Psoas muscle (tissue), 8 donors: ENCODE data around the gene CHIC2. TPM values are rescaled to one million over a fixed set of nuclear protein-coding genes. Genes with fewer than 3 reads are reported as not detected.
"Not testable (repeated sequence)": the region's sequence is repeated elsewhere in the genome, so short reads cannot be mapped to it uniquely, and the experiment has no call there.

Experiments
- ATAC-seq, 4 donors: fragments of 200-7000 bp; cut with Tn5 transposase; one replicate each; pipeline ENCODE4 v1.9.1; 2020; ENCODE audit warnings: moderate library complexity in 3 of 4, mild to moderate bottlenecking in 2 of 4
- DNase-seq, 2 donors: peaks; one replicate each; pipeline ENCODE4 v3.0.0-alpha.2; 2020
- H3K27ac ChIP-seq: fragments of 200-600 bp; one replicate; pipeline ENCODE4 v1.8.0; 2022
- H3K27me3 ChIP-seq, 3 donors: fragments of 200-600 bp in 1 of 3; one replicate each; pipeline versions ENCODE4 v1.6.1 to v1.8.0; 2013 to 2022; ENCODE audit warnings: low read length in 2 of 3, mild to moderate bottlenecking in 2 of 3, moderate library complexity in 1 of 3; ENCODE audit not compliant: insufficient read depth in 3 of 3
- H3K36me3 ChIP-seq, 2 donors: fragments of 200-600 bp in 1 of 2; one replicate each; pipeline versions ENCODE4 v1.6.1 to v1.8.0; 2013 to 2022; ENCODE audit warnings: low read depth in 1 of 2, mild to moderate bottlenecking in 1 of 2, moderate library complexity in 1 of 2; ENCODE audit not compliant: insufficient read depth in 1 of 2
- H3K4me1 ChIP-seq: fragments of 200-600 bp; one replicate; pipeline ENCODE4 v1.8.0; 2022
- H3K4me3 ChIP-seq: fragments of 200-600 bp; one replicate; pipeline ENCODE4 v1.8.0; 2022; ENCODE audit warnings: mild to moderate bottlenecking
- H3K9me3 ChIP-seq: fragments of 200-600 bp; one replicate; pipeline ENCODE4 v1.8.0; 2022
- CTCF ChIP-seq: fragments of 200-600 bp; IDR thresholded peaks from one replicate; pipeline ENCODE4 v1.8.0; 2022; ENCODE audit warnings: antibody characterized with exemption
- WGBS, 3 donors: extraction: QIAGEN DNeasy Blood & Tissue Kit; methylation state at CpG; one replicate each; pipeline versions ENCODE4 v1.1.6 to v1.1.7; 2013; 5-methylcytosine and 5-hydroxymethylcytosine counted together
- intact Hi-C, 2 donors: fragments of 100-400 bp; cut with DNase I; formaldehyde crosslinking; loops; one replicate each; pipeline versions ENCODE4 v1.11.0 to v1.14.2; 2022
- polyA plus RNA-seq, 3 donors: library from polyadenylated mRNA; stranded (reverse); fragments of 200-250 nt; gene quantifications; one replicate each; pipeline ENCODE4 v1.2.3, GENCODE V29; 2013
- total RNA-seq, 4 donors: library from RNA; stranded (reverse); fragmentation: NEBNext Ultra II Directional in 2 of 4; extraction: Animal tissue kit (Norgen Biotek cat#: 25700) in 2 of 4; gene quantifications; one replicate each; pipeline versions ENCODE4 v1.2.1 to v1.2.4, GENCODE V29; 2021 to 2023
- donor health status: healthy with polysubstance abuse.
- donor health status: DM: no; HTN: no; CAD: no; lungs with moderate emphysema.
- donor health status: Bipolar disorder and iron deficiency.
- donor health status: healthy.
- donor health status: DM: yes; HTN: yes; CAD: no.
- donor health status: DM: no; HTN: no; CAD: no.
- donor health status: DM: no; HTN: no; CAD: no.
- donor health status: DM: yes; HTN: yes; CAD: no.

Gene CHIC2
- total and polyA plus RNA-seq, 7 donors = 8.6 to 17.4 (median 10.8) TPM

DNA sequence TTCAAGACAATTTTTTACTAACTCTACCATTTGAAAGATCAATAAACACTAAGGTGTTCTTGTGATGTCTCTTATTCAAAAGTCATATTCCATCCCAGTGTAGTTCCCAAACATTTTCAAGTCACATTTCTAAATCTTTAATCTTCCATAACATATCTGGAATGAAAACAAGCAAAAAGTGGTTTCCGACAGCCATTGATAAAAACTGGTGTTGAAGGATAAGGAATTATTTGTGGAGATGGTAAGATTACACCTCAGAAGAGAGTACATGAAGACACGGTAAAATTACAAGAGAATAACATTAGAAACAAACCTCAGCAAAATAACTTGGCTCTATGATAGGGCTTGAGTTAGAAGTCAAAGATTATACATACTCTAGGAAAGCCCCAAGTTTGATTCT, 4.3 kb downstream of the CHIC2 start:
- Histone ChIP-seq H3K27ac (no peak overlapping the region), H3K36me3 (no peaks in the 10 kb centered on the region), H3K4me3 (peak overlapping the region; percentile 0), H3K4me1 (peaks cover 68% of the 10 kb centered on the region), H3K27me3 (no peaks in the 10 kb centered on the region), H3K9me3 (no peaks in the 10 kb centered on the region)
- DNase-seq (no peak), ATAC-seq (no peak)
- intact Hi-C loops = no loop called here
- no peak for TF ChIP-seq CTCF
- 7 to 37% (median 20%) methylated on average over 2 of the region's 2 CpGs for WGBS, 3 donors

DNA sequence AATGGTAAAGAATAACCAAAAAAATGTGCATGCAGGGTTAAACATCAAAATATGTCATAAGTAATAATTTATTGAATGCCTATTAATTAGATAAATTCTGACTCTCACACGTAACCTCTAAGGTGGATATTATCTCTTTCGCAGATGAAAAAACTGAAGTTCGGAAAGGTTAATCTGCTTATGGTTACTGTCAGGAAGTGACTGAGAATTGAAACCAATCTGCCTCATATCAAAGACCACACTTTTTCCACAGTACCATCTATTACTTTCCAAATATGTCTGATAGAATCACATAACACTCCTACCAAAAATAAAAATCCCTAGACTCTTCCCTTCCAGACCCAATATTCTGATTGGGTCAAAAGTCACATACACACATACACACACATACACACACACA, 6.2 kb downstream of the CHIC2 start:
- 84 to 91% (median 87%) methylated on average over 3 of the region's 3 CpGs for WGBS, 3 donors
- intact Hi-C loops = no loop called here
- Histone ChIP-seq H3K9me3 (no peaks in the 10 kb centered on the region), H3K27me3 (no peaks in the 10 kb centered on the region), H3K36me3 (no peaks in the 10 kb centered on the region), H3K27ac (no peak overlapping the region), H3K4me3 (no peak overlapping the region), H3K4me1 (peaks cover 76% of the 10 kb centered on the region)
- TF ChIP-seq CTCF = no peak
- ATAC-seq (no peak), DNase-seq (no peak)

- Histone ChIP-seq H3K27me3 (no peaks in the 10 kb centered on the region), H3K9me3 (no peaks in the 10 kb centered on the region), H3K36me3 (no peaks in the 10 kb centered on the region), H3K4me3 (no peak overlapping the region), H3K27ac (no peak overlapping the region), H3K4me1 (peaks cover 59% of the 10 kb centered on the region)
- intact Hi-C loops = no loop called here
- TF ChIP-seq CTCF = no peak
- DNase-seq (no peak), ATAC-seq (no peak)
Measured at GRCh38 chr4:54056360-54056759, 8.0 kb downstream of the CHIC2 start.

DNA sequence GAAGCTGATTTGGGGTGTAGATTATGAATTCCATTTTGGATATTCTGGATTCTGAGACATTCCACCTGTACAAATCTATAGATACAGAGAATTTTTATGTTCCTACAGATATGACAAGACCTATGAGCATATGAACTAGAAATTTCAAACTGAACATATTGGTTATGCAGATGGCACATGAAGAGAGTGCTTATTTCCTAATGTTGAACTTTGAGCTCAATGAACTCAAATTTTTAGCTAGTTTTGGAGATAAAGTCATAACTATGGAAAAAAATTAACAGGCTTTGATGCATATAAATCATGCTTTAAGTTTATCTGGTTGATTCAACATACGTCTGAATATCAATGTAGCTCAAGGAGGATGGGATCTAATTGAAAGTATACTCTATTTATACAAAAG, 8.9 kb downstream of the CHIC2 start:
- Histone ChIP-seq H3K4me1 (peaks cover 51% of the 10 kb centered on the region), H3K36me3 (no peaks in the 10 kb centered on the region), H3K27me3 (no peaks in the 10 kb centered on the region), H3K4me3 (no peak overlapping the region), H3K27ac (no peak overlapping the region), H3K9me3 (no peaks in the 10 kb centered on the region)
- ATAC-seq (no peak), DNase-seq (no peak)
- no peak for TF ChIP-seq CTCF
- intact Hi-C loops = no loop called here
- WGBS, 3 donors = 96 to 99% (median 97%) methylated on average over 1 of the region's 1 CpG

GRCh38 chr4:54054501-54054900, 9.9 kb downstream of the CHIC2 start:
- WGBS, 3 donors = 83 to 100% (median 97%) methylated on average over 2 of the region's 2 CpGs
- Histone ChIP-seq H3K27me3 (no peaks in the 10 kb centered on the region), H3K4me1 (peaks cover 47% of the 10 kb centered on the region), H3K27ac (no peak overlapping the region), H3K36me3 (no peaks in the 10 kb centered on the region), H3K9me3 (no peaks in the 10 kb centered on the region), H3K4me3 (no peak overlapping the region)
- intact Hi-C loops = no loop called here
- DNase-seq (no peak), ATAC-seq (peak in 1 of 4 donors; percentile 61)
- no peak for TF ChIP-seq CTCF

GRCh38 chr4:54053322-54053721, 11.1 kb downstream of the CHIC2 start:
- intact Hi-C loops, H3K4me3 ChIP-seq, ATAC-seq, H3K27me3 ChIP-seq, DNase-seq, H3K9me3 ChIP-seq, H3K36me3 ChIP-seq, H3K27ac ChIP-seq: not testable (repeated sequence)
- H3K4me1 ChIP-seq = peaks cover 37% of the 10 kb centered on the region
- 86 to 94% (median 89%) methylated on average over 5 of the region's 5 CpGs for WGBS, 3 donors
